ENCODE results near the gene FARS2.

Gene FARS2

GRCh38 chr6:5462856-5463255, 201.5 kb downstream of the FARS2 start:
- no peak for DNase-seq (ENCODE audit: low spot score in 2 of 2)
- H3K27me3 Mint-ChIP-seq, result no peaks in the 10 kb centered on the region
- no peak for ATAC-seq (ENCODE audit: low read depth)
- H3K4me3 Mint-ChIP-seq, result no peak overlapping the region
- H3K27ac Mint-ChIP-seq, result no peak overlapping the region
- H3K36me3 Mint-ChIP-seq, result peaks cover 14% of the 10 kb centered on the region
- peaks cover 7% of the 10 kb centered on the region for H3K4me1 Mint-ChIP-seq
- no peaks in the 10 kb centered on the region for H3K9me3 Mint-ChIP-seq

GRCh38 chr6:5463690-5464089, 202.4 kb downstream of the FARS2 start:
- Mint-ChIP-seq H3K4me3 (no peak overlapping the region), H3K4me1 (peaks cover 5% of the 10 kb centered on the region), H3K9me3 (no peaks in the 10 kb centered on the region), H3K27ac (no peak overlapping the region), H3K36me3 (peaks cover 11% of the 10 kb centered on the region), H3K27me3 (no peaks in the 10 kb centered on the region)
- DNase-seq (ENCODE audit: low spot score in 2 of 2) (no peak), ATAC-seq (ENCODE audit: low read depth) (no peak)

DNA sequence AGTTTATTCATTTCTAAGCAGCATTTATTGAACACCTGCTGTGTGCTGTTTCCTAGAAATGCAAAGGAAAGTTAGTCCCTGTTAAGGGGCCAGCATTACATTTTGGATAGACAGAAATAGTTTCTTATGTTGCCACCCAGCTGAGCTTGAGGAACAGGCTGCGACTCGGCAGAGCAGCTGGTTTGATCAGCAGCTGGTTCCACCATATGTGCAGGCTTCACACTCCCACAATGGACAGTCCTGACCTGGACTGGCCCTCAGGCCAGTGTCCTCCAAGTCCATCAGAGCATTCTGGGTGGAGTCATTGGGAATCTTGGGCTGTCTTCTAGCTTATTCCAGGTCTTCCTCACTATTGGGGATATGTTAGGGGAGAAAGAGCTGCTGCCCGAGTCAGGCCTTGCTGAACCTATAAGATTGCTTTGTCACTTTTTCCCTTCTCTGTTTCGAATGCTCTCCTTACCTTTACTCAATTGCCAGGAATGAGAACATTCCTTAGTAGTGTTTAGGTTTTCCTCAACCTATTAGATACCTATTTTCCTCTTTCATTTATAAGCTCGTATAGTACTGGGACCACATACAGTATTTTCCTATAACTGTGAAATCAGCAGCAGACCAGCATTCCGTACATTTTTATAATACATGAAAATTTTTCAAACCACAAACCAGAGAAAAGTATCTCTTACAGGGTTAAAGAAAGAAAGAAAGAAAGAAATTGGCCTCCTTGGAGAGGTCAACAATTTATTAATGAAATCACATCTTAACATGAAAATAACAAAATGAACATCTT, 203.0 kb downstream of the FARS2 start:
- no peaks in the 10 kb centered on the region for H3K27me3 Mint-ChIP-seq
- H3K4me1 Mint-ChIP-seq, result peaks cover 5% of the 10 kb centered on the region
- H3K4me3 Mint-ChIP-seq, result no peak overlapping the region
- no peak overlapping the region for H3K27ac Mint-ChIP-seq
- DNase-seq (ENCODE audit: low spot score in 2 of 2), result no peak
- H3K36me3 Mint-ChIP-seq, result peaks cover 13% of the 10 kb centered on the region
- no peak for ATAC-seq (ENCODE audit: low read depth)
- H3K9me3 Mint-ChIP-seq, result no peaks in the 10 kb centered on the region

DNA sequence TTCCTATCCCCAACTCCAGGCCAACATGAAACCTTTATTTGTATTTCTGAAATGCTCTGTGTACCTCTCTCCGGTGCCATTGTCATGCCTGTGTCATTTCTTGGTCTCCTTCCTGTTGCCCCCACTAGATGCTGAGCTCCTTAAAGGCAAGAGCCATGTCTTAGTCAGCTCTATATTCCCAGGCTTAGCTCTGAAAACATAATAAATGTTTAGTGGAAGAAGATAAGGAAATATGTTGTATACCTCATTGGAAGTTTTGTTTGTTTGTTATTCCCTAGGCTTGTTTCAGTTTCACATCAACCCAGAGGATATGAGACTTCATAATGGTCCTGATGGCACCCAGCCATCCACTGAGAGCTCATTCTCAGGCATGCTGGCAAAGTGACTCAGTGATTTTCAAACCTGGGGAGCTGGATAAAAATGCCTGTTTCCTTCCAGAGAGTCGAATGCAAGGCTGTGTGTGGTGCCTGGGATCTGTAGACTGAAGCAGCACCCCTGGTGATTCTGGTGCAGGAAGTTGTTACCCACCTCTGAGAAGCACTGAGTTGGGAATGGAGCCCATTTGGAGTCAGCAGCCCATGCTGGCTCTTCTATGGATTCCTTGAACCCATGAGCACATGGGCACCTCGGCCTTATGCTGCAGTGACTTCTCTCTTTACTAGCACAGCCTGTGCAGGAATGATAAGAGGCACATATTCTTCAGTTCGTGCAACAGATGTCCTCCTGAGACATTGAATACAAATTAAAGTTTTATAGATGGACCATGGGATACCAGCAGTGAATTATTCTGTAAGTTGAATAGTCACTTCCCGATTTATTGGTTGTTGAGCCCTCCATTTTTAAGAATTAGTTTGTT, 205.2 kb downstream of the FARS2 start:
- DNase-seq (ENCODE audit: low spot score in 2 of 2) (no peak), ATAC-seq (ENCODE audit: low read depth) (no peak)
- no peaks in the 10 kb centered on the region for H3K9me3 Mint-ChIP-seq
- H3K27me3 Mint-ChIP-seq, result no peaks in the 10 kb centered on the region
- H3K4me3 Mint-ChIP-seq, result no peak overlapping the region
- H3K27ac Mint-ChIP-seq, result no peak overlapping the region
- H3K4me1 Mint-ChIP-seq, result no peaks in the 10 kb centered on the region
- peaks cover 7% of the 10 kb centered on the region for H3K36me3 Mint-ChIP-seq

GRCh38 chr6:5468586-5468985, 207.3 kb downstream of the FARS2 start:
- DNase-seq (ENCODE audit: low spot score in 2 of 2) (no peak), ATAC-seq (ENCODE audit: low read depth) (no peak)
- Mint-ChIP-seq H3K27me3 (no peaks in the 10 kb centered on the region), H3K27ac (no peak overlapping the region), H3K4me1 (no peaks in the 10 kb centered on the region), H3K4me3 (no peak overlapping the region), H3K36me3 (peaks cover 5% of the 10 kb centered on the region), H3K9me3 (no peaks in the 10 kb centered on the region)

DNA sequence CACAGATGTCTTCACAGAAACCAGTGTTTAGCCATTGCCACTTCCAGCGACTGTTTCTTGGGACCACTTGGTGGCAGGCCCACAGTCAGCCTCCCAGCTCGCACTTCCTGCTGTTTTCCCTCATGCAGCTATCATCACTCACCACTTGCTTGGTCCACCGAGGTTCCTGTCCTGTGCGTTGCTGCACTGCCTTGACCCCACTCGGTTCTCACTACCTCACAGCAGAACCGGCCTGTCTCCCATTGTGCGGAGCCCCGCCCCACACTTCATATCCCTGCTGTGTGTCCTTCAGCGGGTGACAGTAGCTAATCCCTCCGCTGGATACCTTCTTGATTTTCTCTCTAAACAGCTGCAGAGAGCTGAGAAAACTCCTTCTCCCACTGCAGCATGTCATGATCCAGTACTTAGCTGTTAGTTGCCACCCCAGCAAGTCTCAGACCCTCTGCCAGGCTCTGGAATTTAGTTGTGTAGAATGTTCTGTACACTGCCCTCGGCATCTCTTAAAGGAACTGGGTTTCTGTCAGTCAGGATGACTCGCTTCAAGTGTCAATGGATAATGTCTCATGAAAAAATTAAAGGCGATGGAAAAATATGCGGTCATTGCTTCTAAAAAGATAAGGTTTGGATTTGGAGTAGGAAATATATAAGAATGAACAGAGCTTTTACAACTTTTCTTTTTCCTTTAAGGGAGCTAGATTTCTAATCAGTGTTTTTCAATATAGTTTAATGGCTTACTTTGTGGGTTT, 208.0 kb downstream of the FARS2 start:
- Mint-ChIP-seq H3K36me3 (peaks cover 5% of the 10 kb centered on the region), H3K27me3 (no peaks in the 10 kb centered on the region), H3K4me3 (no peak overlapping the region), H3K4me1 (no peaks in the 10 kb centered on the region), H3K9me3 (no peaks in the 10 kb centered on the region), H3K27ac (no peak overlapping the region)
- ATAC-seq (ENCODE audit: low read depth), result no peak
- DNase-seq (ENCODE audit: low spot score in 2 of 2), result no peak

DNA sequence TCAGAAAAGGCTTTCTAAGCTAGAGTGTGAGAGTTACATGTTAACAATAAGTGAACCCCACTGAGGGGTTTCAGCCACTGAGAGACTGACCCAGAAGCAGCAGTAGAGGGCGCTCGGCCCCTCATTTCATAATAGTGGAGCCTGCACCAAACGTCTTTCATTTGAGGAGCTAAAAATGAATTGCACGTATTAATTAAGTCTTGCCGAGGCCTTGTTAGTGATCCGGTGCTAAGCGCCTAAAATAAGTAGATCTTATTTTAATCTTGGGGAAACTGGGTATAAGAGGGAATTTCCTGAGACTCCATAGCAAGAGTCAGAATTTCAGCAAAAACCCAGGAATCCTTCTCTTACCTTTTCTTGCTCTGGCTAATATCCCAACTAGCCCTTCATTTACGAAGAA, 209.7 kb downstream of the FARS2 start:
- ATAC-seq (ENCODE audit: low read depth) (peak; percentile 79), DNase-seq (ENCODE audit: low spot score in 2 of 2) (peak; percentile 49 to 55)
- Mint-ChIP-seq H3K36me3 (peaks cover 8% of the 10 kb centered on the region), H3K27ac (no peak overlapping the region), H3K4me3 (no peak overlapping the region), H3K9me3 (no peaks in the 10 kb centered on the region), H3K4me1 (no peaks in the 10 kb centered on the region), H3K27me3 (no peaks in the 10 kb centered on the region)

DNA sequence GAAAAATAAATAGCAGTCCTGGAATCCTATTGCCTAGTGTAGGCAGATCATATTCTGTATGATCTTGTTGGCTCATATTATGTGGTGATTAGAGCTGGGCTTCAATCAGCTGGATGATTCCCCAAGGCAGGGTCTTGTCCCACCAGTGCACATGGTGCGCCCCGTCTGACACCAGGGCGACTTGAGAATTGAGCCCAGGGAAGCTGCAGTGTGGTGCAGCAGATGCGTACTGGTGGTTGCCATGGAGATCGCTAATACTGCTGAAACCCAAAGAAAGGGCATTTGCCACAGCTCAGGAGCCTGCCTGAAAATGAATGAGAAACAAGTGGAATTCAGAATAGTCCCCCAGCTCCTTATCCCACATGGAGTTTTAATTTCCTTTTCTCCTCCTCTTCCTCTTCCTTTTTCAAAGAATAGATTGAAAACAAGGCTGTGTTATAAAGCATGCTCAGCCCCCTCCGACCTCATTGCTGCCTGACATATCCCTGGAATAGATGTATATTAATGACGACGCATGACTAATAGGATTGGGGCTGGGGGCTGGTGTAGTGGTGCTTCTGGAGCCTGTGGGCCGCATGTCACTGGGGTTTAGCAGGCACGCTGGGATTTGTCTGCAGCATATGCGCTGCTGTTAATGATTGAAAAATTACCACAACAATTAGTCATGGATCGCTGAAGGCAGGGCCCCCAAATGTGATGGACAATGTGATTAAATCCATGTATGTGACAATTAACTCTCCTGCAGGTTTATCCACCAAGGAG, 210.5 kb downstream of the FARS2 start:
- Mint-ChIP-seq H3K4me1 (peaks cover 2% of the 10 kb centered on the region), H3K27ac (no peak overlapping the region), H3K9me3 (no peaks in the 10 kb centered on the region), H3K36me3 (peaks cover 10% of the 10 kb centered on the region), H3K27me3 (no peaks in the 10 kb centered on the region), H3K4me3 (no peak overlapping the region)
- ATAC-seq (ENCODE audit: low read depth) (no peak), DNase-seq (ENCODE audit: low spot score in 2 of 2) (no peak)

DNA sequence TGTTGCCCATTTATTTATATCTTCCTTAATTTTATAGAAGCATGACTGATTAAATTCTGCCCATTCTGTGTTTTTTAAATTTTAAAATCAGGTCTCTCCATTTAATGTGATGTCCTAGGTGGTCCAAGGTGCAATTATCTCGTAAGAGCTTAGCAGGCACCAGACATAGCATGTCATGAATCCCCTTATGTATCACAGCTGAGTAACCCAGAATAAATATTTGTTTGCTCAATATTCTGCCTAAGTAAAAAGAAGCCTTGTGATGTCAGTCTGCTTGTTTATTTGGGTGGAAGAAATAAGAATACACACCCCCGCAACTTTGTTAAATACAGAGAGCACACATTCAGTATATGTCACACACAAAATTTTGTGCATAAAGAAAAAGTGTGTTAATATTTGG, 211.3 kb downstream of the FARS2 start:
- peaks cover 10% of the 10 kb centered on the region for H3K36me3 Mint-ChIP-seq
- H3K27me3 Mint-ChIP-seq, result no peaks in the 10 kb centered on the region
- peaks cover 2% of the 10 kb centered on the region for H3K4me1 Mint-ChIP-seq
- H3K4me3 Mint-ChIP-seq, result no peak overlapping the region
- H3K27ac Mint-ChIP-seq, result no peak overlapping the region
- ATAC-seq (ENCODE audit: low read depth) (no peak), DNase-seq (ENCODE audit: low spot score in 2 of 2) (no peak)
- no peaks in the 10 kb centered on the region for H3K9me3 Mint-ChIP-seq

GRCh38 chr6:5475779-5476178, 214.5 kb downstream of the FARS2 start:
- DNase-seq (ENCODE audit: low spot score in 2 of 2), result no peak
- peaks cover 4% of the 10 kb centered on the region for H3K4me1 Mint-ChIP-seq
- H3K27ac Mint-ChIP-seq, result no peak overlapping the region
- peaks cover 7% of the 10 kb centered on the region for H3K36me3 Mint-ChIP-seq
- no peak overlapping the region for H3K4me3 Mint-ChIP-seq
- H3K27me3 Mint-ChIP-seq, result no peaks in the 10 kb centered on the region
- no peaks in the 10 kb centered on the region for H3K9me3 Mint-ChIP-seq
- ATAC-seq (ENCODE audit: low read depth), result no peak

DNA sequence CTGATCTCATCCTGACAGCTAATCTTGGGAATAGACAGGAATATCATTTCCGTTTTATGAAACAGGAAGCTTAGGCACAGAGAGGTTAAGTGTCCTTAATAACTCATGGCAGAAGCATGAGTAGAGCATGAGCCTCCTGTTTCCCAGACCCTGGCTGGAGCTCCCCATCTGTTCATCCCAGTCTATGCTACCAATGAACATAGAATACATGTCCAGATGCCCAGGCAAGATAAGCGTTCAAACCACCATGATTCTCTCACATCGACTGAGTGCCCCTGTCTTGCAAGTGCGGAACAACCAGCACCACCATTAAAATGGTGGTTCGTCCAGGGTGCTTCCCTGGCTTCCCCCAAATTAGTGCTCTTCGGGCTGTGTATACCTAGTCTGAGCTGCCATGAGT, 217.1 kb downstream of the FARS2 start:
- no peaks in the 10 kb centered on the region for H3K27me3 Mint-ChIP-seq
- H3K36me3 Mint-ChIP-seq, result peaks cover 11% of the 10 kb centered on the region
- H3K4me3 Mint-ChIP-seq, result no peak overlapping the region
- peaks cover 4% of the 10 kb centered on the region for H3K4me1 Mint-ChIP-seq
- DNase-seq (ENCODE audit: low spot score in 2 of 2) (no peak), ATAC-seq (ENCODE audit: low read depth) (no peak)
- no peaks in the 10 kb centered on the region for H3K9me3 Mint-ChIP-seq
- H3K27ac Mint-ChIP-seq, result no peak overlapping the region

- peaks cover 6% of the 10 kb centered on the region for H3K4me1 Mint-ChIP-seq
- H3K36me3 Mint-ChIP-seq, result peaks cover 8% of the 10 kb centered on the region
- H3K9me3 Mint-ChIP-seq, result no peaks in the 10 kb centered on the region
- DNase-seq (ENCODE audit: low spot score in 2 of 2) (no peak), ATAC-seq (ENCODE audit: low read depth) (no peak)
- no peaks in the 10 kb centered on the region for H3K27me3 Mint-ChIP-seq
- H3K27ac Mint-ChIP-seq, result no peak overlapping the region
- H3K4me3 Mint-ChIP-seq, result no peak overlapping the region
Observed at GRCh38 chr6:5481033-5481432, 219.7 kb downstream of the FARS2 start.

DNA sequence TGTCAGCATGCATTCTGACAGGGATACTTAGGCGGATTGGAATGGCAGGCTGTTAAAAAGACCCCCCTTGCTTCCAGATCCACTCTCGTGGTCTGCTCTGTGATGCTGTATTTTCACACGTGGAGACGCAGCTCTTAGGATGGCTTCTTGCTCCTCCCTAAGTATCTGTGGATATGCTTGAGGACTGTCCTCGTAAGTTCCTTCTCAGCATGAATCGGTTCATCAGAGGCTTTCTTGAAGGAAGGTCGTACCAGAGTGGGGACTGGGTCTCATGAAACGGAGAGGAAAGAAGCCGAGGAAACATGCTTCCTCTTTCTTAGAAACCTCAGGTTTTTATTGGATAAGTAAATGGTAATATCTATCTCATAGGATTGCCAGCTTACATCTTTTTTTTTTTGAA, 220.4 kb downstream of the FARS2 start:
- DNase-seq (ENCODE audit: low spot score in 2 of 2) (no peak), ATAC-seq (ENCODE audit: low read depth) (no peak)
- Mint-ChIP-seq H3K36me3 (peaks cover 8% of the 10 kb centered on the region), H3K27ac (no peak overlapping the region), H3K4me1 (peaks cover 6% of the 10 kb centered on the region), H3K9me3 (no peaks in the 10 kb centered on the region), H3K4me3 (no peak overlapping the region), H3K27me3 (no peaks in the 10 kb centered on the region)

Measured in memory B cell (primary cell).